CD1c-positive myeloid dendritic cell (primary cell): ENCODE measurements around the gene CIB2.
"Not testable (repeated sequence)": the region's sequence is repeated elsewhere in the genome, so short reads cannot be mapped to it uniquely, and the experiment has no call there.

ENCODE experiments used
- DNase-seq: peaks from one replicate; pipeline ENCODE4 v3.0.0-alpha.2; 2016; ENCODE audit errors: extremely low spot score

The CIB2 gene

GRCh38 chr15:78131295-78132061 is at the start of gene CIB2:
Gene CIB2 (minus strand): TSS chr15:78131445. CDS start chr15:78131215, 230 bp downstream.
- DNase-seq = peak; percentile 81

- DNase-seq = no peak
These were observed 48.7 kb upstream of the CIB2 start for GRCh38 chr15:78179906-78180305.

- DNase-seq = no peak
These were observed 48.1 kb upstream of the CIB2 start for GRCh38 chr15:78179286-78179840.

GRCh38 chr15:78178064-78178463 is 46.8 kb upstream of the CIB2 start:
- no peak for DNase-seq

GRCh38 chr15:78177447-78177873 is 46.2 kb upstream of the CIB2 start:
- no peak for DNase-seq

- DNase-seq = no peak
These were observed 44.1 kb upstream of the CIB2 start for GRCh38 chr15:78175330-78175729.

GRCh38 chr15:78174401-78174800 is 43.2 kb upstream of the CIB2 start:
- no peak for DNase-seq

GRCh38 chr15:78171864-78172472 is 40.7 kb upstream of the CIB2 start:
- no peak for DNase-seq

- DNase-seq = peak; percentile 79
These were observed 39.9 kb upstream of the CIB2 start for GRCh38 chr15:78170848-78171773.

- DNase-seq = no peak
These were observed 37.4 kb upstream of the CIB2 start for GRCh38 chr15:78168608-78169007.

GRCh38 chr15:78167227-78167888 is 36.1 kb upstream of the CIB2 start:
- DNase-seq = no peak

- no peak for DNase-seq
These were observed 32.8 kb upstream of the CIB2 start for GRCh38 chr15:78164010-78164409.

GRCh38 chr15:78162038-78162437 is 30.8 kb upstream of the CIB2 start:
- DNase-seq = no peak

GRCh38 chr15:78159395-78159794 is 28.1 kb upstream of the CIB2 start:
- DNase-seq = no peak

- no peak for DNase-seq
These were observed 26.0 kb upstream of the CIB2 start for GRCh38 chr15:78157203-78157602.

- no peak for DNase-seq
These were observed 25.4 kb upstream of the CIB2 start for GRCh38 chr15:78156653-78157052.

- DNase-seq = no peak
These were observed 24.2 kb upstream of the CIB2 start for GRCh38 chr15:78155355-78155939.

GRCh38 chr15:78154955-78155354 is 23.7 kb upstream of the CIB2 start:
- no peak for DNase-seq

GRCh38 chr15:78151075-78151474 is 19.8 kb upstream of the CIB2 start:
- DNase-seq = not testable (repeated sequence)

GRCh38 chr15:78149805-78150751 is 18.8 kb upstream of the CIB2 start:
- no peak for DNase-seq
